Measurements from ENCODE around the gene P2RY8. TPM values are rescaled to one million over a fixed set of nuclear protein-coding genes. Genes with fewer than 3 reads are reported as not detected.
"Not testable (repeated sequence)": the region's sequence is repeated elsewhere in the genome, so short reads cannot be mapped to it uniquely, and the experiment has no call there.

The P2RY8 gene
- total RNA-seq, 1 donor from 2014 or later: not detected

- TF ChIP-seq CTCF (conservative IDR thresholded peaks at IDR 0.05; ENCODE audit: low read depth, low read length): no peak
- no peak overlapping the region for H3K4me3 ChIP-seq (ENCODE audit: low read depth, low read length)
- DNase-seq (ENCODE audit: low read depth): no peak
Measured at GRCh38 chrX:1576201-1576992, 39.4 kb upstream of the P2RY8 start.

- DNase-seq (ENCODE audit: low read depth); H3K4me3 ChIP-seq (ENCODE audit: low read depth, low read length): not testable (repeated sequence)
Measured at GRCh38 chrX:1574181-1574580, 37.2 kb upstream of the P2RY8 start.

GRCh38 chrX:1564750-1565683, 28.0 kb upstream of the P2RY8 start:
- no peak for DNase-seq (ENCODE audit: low read depth)
- TF ChIP-seq CTCF (conservative IDR thresholded peaks at IDR 0.05; ENCODE audit: low read depth, low read length): no peak

GRCh38 chrX:1564077-1564476, 27.1 kb upstream of the P2RY8 start:
- H3K4me3 ChIP-seq (ENCODE audit: low read depth, low read length); DNase-seq (ENCODE audit: low read depth): not testable (repeated sequence)

More at GRCh38 chrX:1564750-1565683, 28.0 kb upstream of the P2RY8 start:
- no peak overlapping the region for H3K4me3 ChIP-seq (ENCODE audit: low read depth, low read length)

DNA sequence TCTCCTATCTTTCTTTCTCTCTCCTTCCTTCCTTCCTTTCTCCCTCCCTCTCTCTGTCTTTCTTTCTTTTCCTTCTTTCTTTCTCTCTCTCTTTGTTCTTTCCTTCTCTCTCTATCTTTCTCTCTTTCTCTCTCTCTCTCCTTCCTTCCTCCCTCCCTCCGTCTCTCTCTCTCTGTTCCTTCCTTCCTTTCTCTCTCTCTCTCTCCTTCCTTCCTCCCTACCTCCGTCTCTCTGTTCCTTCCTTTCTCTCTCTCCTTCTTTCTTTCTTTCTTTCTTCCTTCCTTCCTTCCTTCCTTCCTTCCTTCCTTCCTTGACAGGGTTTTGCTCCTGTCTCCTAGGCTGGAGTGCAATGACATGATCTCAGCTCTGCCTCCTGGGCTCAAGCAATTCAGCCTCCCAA, 24.2 kb upstream of the P2RY8 start:
- no peak for TF ChIP-seq CTCF (conservative IDR thresholded peaks at IDR 0.05; ENCODE audit: low read depth, low read length)
- no peak overlapping the region for H3K4me3 ChIP-seq (ENCODE audit: low read depth, low read length)
- DNase-seq (ENCODE audit: low read depth): no peak

DNA sequence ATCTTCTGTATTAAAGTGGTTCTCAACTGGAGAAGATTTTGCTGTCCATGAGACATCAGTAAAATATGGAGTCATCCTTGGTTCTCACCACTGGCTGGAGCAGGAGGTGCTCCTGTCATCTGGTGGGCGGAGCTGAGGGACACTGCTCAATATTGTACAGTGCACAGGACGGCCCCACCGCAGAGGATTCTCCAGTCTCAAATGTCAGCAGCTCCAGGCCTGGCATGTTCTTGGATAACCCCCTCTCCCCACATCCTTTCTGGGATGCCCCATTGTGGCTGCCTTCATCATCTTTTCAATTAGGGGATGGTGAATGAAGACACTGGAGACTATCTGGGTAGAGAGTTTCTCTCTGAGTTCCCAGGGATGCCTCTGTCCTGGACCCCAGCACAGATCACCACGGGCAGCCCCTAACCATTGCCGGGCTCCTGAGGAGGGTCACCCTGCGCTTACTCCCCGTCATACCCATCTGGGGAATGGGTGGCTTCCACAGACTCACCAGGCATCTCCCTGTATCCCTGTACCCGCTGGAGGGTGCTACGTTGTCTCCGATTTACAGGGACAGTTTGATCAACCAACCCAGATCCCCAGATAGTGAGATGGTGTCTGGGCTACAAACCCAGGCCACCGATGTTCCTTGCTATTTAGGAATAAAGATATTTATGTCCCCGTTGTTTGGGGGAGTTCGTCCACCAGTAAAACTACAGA, 21.9 kb upstream of the P2RY8 start:
- no peak overlapping the region for H3K4me3 ChIP-seq (ENCODE audit: low read depth, low read length)
- no peak for TF ChIP-seq CTCF (conservative IDR thresholded peaks at IDR 0.05; ENCODE audit: low read depth, low read length)
- DNase-seq (ENCODE audit: low read depth): no peak

DNA sequence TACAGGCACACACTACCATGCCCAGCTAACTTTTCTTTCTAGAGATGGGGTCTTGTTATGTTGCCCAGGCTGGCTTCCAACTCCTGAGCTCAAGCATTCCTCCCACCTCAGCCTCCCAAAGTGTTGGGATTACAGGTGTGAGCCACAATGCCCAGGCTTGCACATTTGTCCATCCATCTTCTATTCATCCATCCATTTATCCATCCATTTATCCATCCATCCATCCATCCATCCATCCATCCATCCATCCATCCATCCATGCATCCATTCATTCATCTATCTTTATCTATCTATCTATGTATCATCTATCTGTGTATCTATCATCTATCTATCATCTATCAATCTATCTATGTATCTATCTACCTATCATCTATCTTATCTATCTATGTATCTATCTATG, 20.5 kb upstream of the P2RY8 start:
- DNase-seq (ENCODE audit: low read depth); H3K4me3 ChIP-seq (ENCODE audit: low read depth, low read length): not testable (repeated sequence)

DNA sequence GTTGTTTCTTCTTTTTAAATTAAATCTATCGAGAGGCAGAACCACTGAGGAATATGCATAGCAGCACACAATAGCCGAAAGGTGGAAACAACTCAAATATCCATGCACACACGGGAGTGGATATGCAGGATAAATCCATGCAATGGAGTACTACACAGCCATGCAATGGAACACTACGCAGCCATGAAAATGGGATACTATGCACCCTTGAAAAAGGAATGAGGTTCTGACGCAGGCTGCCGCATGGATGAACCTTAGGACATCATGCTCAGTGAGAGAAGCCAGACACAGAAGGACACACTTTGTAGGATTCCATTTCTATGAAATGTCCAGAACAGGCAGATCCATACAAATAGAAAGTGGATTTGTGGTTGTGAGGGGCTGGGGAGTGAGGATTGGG, 18.4 kb upstream of the P2RY8 start:
- no peak for DNase-seq (ENCODE audit: low read depth)
- H3K4me3 ChIP-seq (ENCODE audit: low read depth, low read length): no peak overlapping the region
- no peak for TF ChIP-seq CTCF (conservative IDR thresholded peaks at IDR 0.05; ENCODE audit: low read depth, low read length)

All from epithelial cell of proximal tubule (primary cell).